Renal cortex interstitium (tissue), 11 donors: ENCODE measurements around the gene SOX13. TPM values are rescaled to one million over a fixed set of nuclear protein-coding genes. Genes with fewer than 3 reads are reported as not detected.
"Not testable (repeated sequence)": the region's sequence is repeated elsewhere in the genome, so short reads cannot be mapped to it uniquely, and the experiment has no call there.

Source experiments
- DNase-seq, 11 donors: peaks; one replicate each; pipeline ENCODE4 v3.0.0-alpha.2; 2013; ENCODE audit warnings: low read depth in 9 of 11, low spot score in 4 of 11; ENCODE audit errors: extremely low read depth in 1 of 11
- polyA plus RNA-seq, 3 donors: library from polyadenylated mRNA; unstranded; fragments of 120-200 nt; gene quantifications; one replicate each; pipeline ENCODE4 v1.2.1, GENCODE V29; 2013; ENCODE audit not compliant: insufficient read length in 3 of 3

SOX13 gene
- polyA plus RNA-seq, 3 donors, result 40.8 to 57.4 (median 53.9) TPM

GRCh38 chr1:204080163-204080903 is 7.4 kb downstream of the SOX13 start:
- peak; percentile 62 to 95 (median 80) for DNase-seq

- no peak for DNase-seq
These were observed 8.4 kb downstream of the SOX13 start for GRCh38 chr1:204081164-204081790.

- DNase-seq, result no peak
These were observed 9.0 kb downstream of the SOX13 start for GRCh38 chr1:204081791-204082513.

- no peak for DNase-seq
These were observed 10.6 kb downstream of the SOX13 start for GRCh38 chr1:204083491-204083890.

- peak in 1 of 11 donors; percentile 44 for DNase-seq
These were observed 11.4 kb downstream of the SOX13 start for GRCh38 chr1:204084247-204084772.

- DNase-seq, result no peak
These were observed 13.0 kb downstream of the SOX13 start for GRCh38 chr1:204085876-204086275.

GRCh38 chr1:204087181-204087892 is 14.4 kb downstream of the SOX13 start:
- no peak for DNase-seq

- DNase-seq, result no peak
These were observed 15.1 kb downstream of the SOX13 start for GRCh38 chr1:204087893-204088528.

GRCh38 chr1:204088596-204088995 is 15.7 kb downstream of the SOX13 start:
- no peak for DNase-seq

- peak in 1 of 11 donors; percentile 54 for DNase-seq
These were observed 16.3 kb downstream of the SOX13 start for GRCh38 chr1:204089044-204089751.

GRCh38 chr1:204090132-204090531 is 17.2 kb downstream of the SOX13 start:
- DNase-seq, result not testable (repeated sequence)

GRCh38 chr1:204091066-204091465 is 18.2 kb downstream of the SOX13 start:
- no peak for DNase-seq

GRCh38 chr1:204091787-204092312 is 18.9 kb downstream of the SOX13 start:
- DNase-seq, result no peak

GRCh38 chr1:204092632-204093420 is 19.9 kb downstream of the SOX13 start:
- no peak for DNase-seq

- no peak for DNase-seq
These were observed 20.5 kb downstream of the SOX13 start for GRCh38 chr1:204093421-204093717.

GRCh38 chr1:204093781-204094180 is 20.9 kb downstream of the SOX13 start:
- no peak for DNase-seq

- no peak for DNase-seq
These were observed 21.4 kb downstream of the SOX13 start for GRCh38 chr1:204094313-204094729.
